GM18526 (cell line): ENCODE results near the gene CCDC68.

ENCODE experiments used
- POLR2A ChIP-seq: IDR thresholded peaks from 3 replicates; pipeline ENCODE4 v1.6.1; 2011; ENCODE audit not compliant: insufficient read length; ENCODE audit errors: extremely low read depth

CCDC68 gene

GRCh38 chr18:54958704-54959625 lies at the start of gene CCDC68:
Gene CCDC68 (minus strand): TSS chr18:54959461. CDS start chr18:54942791, 16,670 bp downstream.
- no peak for TF ChIP-seq POLR2A

GRCh38 chr18:55007602-55008001 lies 48.3 kb upstream of the CCDC68 start:
- TF ChIP-seq POLR2A = no peak

GRCh38 chr18:55003695-55004094 lies 44.4 kb upstream of the CCDC68 start:
- no peak for TF ChIP-seq POLR2A

DNA sequence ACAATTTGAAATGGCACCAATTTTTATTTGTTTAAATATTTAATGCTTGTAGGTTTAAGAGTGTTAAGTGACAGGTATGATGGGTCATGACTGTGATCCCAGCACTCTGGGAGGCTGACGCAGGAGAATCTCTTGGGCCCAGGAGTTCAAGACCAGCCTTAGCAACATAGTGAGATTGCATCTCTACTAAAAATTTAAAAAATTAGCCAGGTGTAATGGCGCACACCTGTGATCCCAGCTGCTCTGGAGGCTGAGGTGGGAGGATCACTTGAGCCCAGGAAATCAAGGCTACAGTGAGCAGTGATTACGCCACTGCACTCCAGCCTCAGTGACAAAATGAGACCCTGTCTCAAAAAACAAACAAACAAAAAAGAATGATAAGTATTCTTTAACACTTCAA lies 43.0 kb upstream of the CCDC68 start:
- no peak for TF ChIP-seq POLR2A

DNA sequence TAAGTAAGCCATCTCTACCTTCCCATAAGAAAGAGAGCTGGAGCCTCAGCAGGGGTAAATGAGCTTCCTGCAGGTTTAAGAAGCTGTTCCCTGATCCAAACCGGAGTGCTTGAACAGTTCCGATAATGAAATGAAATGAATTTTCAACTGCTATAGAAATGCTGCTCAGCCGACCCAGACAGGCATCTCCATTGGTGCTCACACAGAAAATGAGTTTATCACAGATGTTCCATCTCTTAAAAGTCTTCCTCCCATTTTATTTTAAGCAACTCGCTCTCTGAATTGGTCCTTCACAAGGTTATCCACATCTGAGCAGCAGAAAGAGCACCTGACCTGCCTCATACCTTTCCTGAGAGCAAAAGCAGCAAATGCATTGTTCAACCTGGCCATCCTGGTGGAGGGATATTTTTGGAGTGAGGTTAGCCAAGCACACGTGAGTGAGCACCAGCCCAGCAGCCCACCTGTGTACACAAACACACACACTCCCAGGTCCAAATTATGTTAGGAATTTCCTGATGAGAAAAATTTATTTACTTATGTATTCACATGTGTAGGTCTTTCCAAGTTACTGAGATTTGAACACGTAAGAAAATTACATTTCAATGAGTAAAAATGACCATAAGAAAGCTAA lies 42.2 kb upstream of the CCDC68 start:
- no peak for TF ChIP-seq POLR2A

DNA sequence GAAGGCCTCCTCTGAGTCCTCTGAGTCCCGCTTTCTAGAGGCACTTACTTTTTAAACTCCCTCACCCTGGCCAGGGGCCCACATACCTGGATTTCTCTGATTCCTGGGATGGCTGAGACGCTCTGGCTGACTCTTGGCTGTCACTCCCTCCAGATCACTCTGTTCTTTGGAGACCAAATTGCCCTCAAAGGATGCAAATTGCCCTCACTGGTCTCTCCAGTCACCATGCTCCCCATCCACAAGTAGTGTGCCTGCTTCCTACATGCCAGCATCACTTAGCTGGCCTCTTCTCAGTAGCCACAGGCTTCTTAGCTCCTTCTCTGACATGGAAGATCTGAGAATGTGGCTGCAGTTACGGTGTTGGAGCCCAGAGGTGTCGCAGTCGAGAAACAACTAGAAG lies 41.3 kb upstream of the CCDC68 start:
- no peak for TF ChIP-seq POLR2A

DNA sequence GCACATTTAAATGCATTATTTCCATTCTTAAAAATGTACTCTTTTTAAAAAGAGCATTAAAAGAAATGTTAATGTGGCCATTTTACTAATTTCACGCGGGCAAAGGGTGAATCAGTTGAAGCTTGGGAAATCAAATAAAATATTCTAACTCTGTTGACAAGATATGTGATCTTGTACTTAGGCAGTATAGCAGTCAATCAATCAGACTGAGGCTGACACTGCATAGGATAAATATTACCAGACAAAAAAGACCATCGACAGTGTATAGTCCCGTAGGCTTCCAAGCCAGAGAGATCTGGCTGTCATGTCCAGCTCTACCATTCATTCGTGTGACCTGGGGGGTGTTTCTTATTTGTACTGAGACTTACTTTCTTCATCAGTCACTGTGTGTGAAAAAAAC lies 39.8 kb upstream of the CCDC68 start:
- TF ChIP-seq POLR2A = no peak

GRCh38 chr18:54995421-54996143 lies 36.3 kb upstream of the CCDC68 start:
- no peak for TF ChIP-seq POLR2A

DNA sequence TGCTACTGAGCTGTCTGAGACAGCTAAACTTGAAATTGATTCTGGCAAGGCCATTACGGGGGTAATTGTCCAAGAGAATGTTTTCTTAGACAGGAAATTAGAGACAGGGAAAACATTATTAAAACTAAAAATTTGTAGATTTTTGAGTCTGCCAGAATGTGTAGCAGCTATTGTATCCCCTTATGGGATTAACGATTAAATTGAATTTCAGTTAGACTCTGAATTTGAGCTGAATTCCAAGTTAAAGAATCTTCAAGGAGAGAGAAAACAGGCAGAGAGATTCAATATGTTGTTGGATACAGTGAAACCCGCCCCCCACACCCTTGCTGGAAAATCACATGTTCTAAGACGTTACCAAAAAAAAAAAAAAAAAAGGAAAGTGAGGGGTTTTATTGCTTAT lies 32.7 kb upstream of the CCDC68 start:
- no peak for TF ChIP-seq POLR2A

- TF ChIP-seq POLR2A = no peak
Measured at GRCh38 chr18:54984908-54985307, 25.6 kb upstream of the CCDC68 start.

- no peak for TF ChIP-seq POLR2A
Measured at GRCh38 chr18:54983791-54984190, 24.5 kb upstream of the CCDC68 start.

- TF ChIP-seq POLR2A = no peak
Measured at GRCh38 chr18:54983041-54983686, 23.9 kb upstream of the CCDC68 start.

GRCh38 chr18:54981076-54981475 lies 21.8 kb upstream of the CCDC68 start:
- no peak for TF ChIP-seq POLR2A

- TF ChIP-seq POLR2A = no peak
Measured at GRCh38 chr18:54975598-54975997, 16.3 kb upstream of the CCDC68 start.

- no peak for TF ChIP-seq POLR2A
Measured at GRCh38 chr18:54973046-54973445, 13.8 kb upstream of the CCDC68 start.
